OCI-LY7 (cell line): ENCODE measurements around the gene MGAT1. TPM values are rescaled to one million over a fixed set of nuclear protein-coding genes. Genes with fewer than 3 reads are reported as not detected.

Experiments
- BruUV-seq: library from RNA; stranded (reverse); fragments of 400-500 nt; replicated peaks from 2 replicates; lab custom pipeline; 2021; lab: Mats Ljungman, UMichigan
- CTCF ChIA-PET: fragments of 300-600 bp; sonication (Branson Sonifier 250); formaldehyde crosslinking; loops from one replicate; lab custom pipeline; 2022; ENCODE audit warnings: antibody characterized with exemption; ENCODE audit not compliant: unreplicated experiment; lab: Charles Lee
- POLR2A ChIA-PET: fragments of 300-600 bp; sonication (Branson Sonifier 250); formaldehyde crosslinking; loops from one replicate; lab custom pipeline; 2022; ENCODE audit warnings: antibody characterized with exemption; lab: Charles Lee
- DNase-seq: peaks from one replicate; pipeline ENCODE4 v3.0.0-alpha.2; 2015; ENCODE audit warnings: low spot score
- H2AFZ ChIP-seq: fragments of 200-600 bp; sonication (generic), shearing (Covaris generic); 2 replicates; pipeline ENCODE4 v1.6.1; 2014; ENCODE audit warnings: mild to moderate bottlenecking, antibody characterized with exemption, low read length, moderate library complexity
- H3K27ac ChIP-seq: fragments of 200-600 bp; sonication (generic); 2 replicates; pipeline ENCODE4 v1.5.1; 2014; ENCODE audit warnings: mixed run types, low read depth, mild to moderate bottlenecking, moderate library complexity, low read length, inconsistent platforms; ENCODE audit not compliant: poor library complexity, severe bottlenecking
- H3K36me3 ChIP-seq: fragments of 200-600 bp; sonication (generic); 2 replicates; pipeline ENCODE4 v1.6.1; 2014; ENCODE audit warnings: mild to moderate bottlenecking, antibody characterized with exemption, low read length, moderate library complexity, mixed read lengths; ENCODE audit not compliant: insufficient read depth
- H3K4me1 ChIP-seq: fragments of 200-600 bp; sonication (generic); 2 replicates; pipeline ENCODE4 v1.5.1; 2014; ENCODE audit warnings: mild to moderate bottlenecking, low read length; ENCODE audit not compliant: insufficient read depth, poor library complexity, severe bottlenecking
- H3K4me2 ChIP-seq: fragments of 200-600 bp; sonication (generic); 2 replicates; pipeline ENCODE4 v1.6.1; 2014; ENCODE audit warnings: mild to moderate bottlenecking, low read length
- H3K4me3 ChIP-seq: fragments of 200-600 bp; sonication (generic); 2 replicates; pipeline ENCODE4 v1.5.1; 2014; ENCODE audit warnings: mild to moderate bottlenecking, low read depth, low read length; ENCODE audit not compliant: poor library complexity, severe bottlenecking
- H3K79me2 ChIP-seq: fragments of 200-600 bp; sonication (generic); 2 replicates; pipeline ENCODE4 v1.6.1; 2016; ENCODE audit warnings: low read depth, mild to moderate bottlenecking, low read length, moderate library complexity, mixed read lengths; ENCODE audit not compliant: insufficient read depth
- H3K9me2 ChIP-seq: fragments of 200-600 bp; sonication (generic); 2 replicates; pipeline ENCODE4 v1.6.1; 2016; ENCODE audit warnings: mild to moderate bottlenecking, low read length, mixed read lengths; ENCODE audit not compliant: insufficient read depth
- H3K9me3 ChIP-seq: fragments of 200-600 bp; sonication (generic); 2 replicates; pipeline ENCODE4 v1.6.1; 2014; ENCODE audit warnings: mild to moderate bottlenecking, mixed run types, low read length, mixed read lengths
- H4K20me1 ChIP-seq: fragments of 200-600 bp; sonication (generic); 2 replicates; pipeline ENCODE4 v1.6.1; 2014; ENCODE audit warnings: mild to moderate bottlenecking, antibody characterized with exemption, low read length, moderate library complexity, mixed read lengths; ENCODE audit not compliant: insufficient read depth
- EZH2phosphoT487 ChIP-seq: fragments of 200-600 bp; sonication (generic); IDR thresholded peaks from 2 replicates; pipeline ENCODE4 v1.6.1; 2018; ENCODE audit warnings: low read depth, borderline replicate concordance, mild to moderate bottlenecking, mixed run types, antibody characterized with exemption, low read length, moderate library complexity, mixed read lengths
- intact Hi-C: fragments of 100-400 bp; cut with micrococcal nuclease; formaldehyde crosslinking; loops from one replicate; pipeline ENCODE4 v1.10.0; 2022; ENCODE audit not compliant: unreplicated experiment
- total RNA-seq, 2 experiments: library from RNA; depleted of rRNA in 1 of 2; stranded (reverse); fragments of >200 nt in 1 of 2; shearing (Covaris generic) in 1 of 2; gene quantifications; 2 replicates each; pipeline ENCODE4 v1.2.3, GENCODE V29; 2014 to 2022
- TF ChIP-seq, protein P1 (sequence below): fragments of 200-600 bp; sonication (generic); conservative IDR thresholded peaks from 2 replicates; pipeline ENCODE4 v1.5.1; 2014; ENCODE audit warnings: mild to moderate bottlenecking, antibody characterized with exemption, low read length, moderate library complexity, mixed read lengths

MGAT1 gene
- total RNA-seq, 2 experiments from 2014 or later = 75.4 to 103 TPM

- no peak overlapping the region for H2AFZ ChIP-seq
- H3K4me3 ChIP-seq = no peak overlapping the region
- no peaks in the 10 kb centered on the region for H3K9me2 ChIP-seq
- ChIA-PET POLR2A (interaction anchor here (1.0 to 1.7 kb wide), 2 partner anchors 11 to 13 kb away, joined by 3 to 6 read pairs; no protein-coding TSS in a partner anchor), CTCF (no interaction called here)
- DNase-seq = no peak
- H3K79me2 ChIP-seq = peaks cover 9% of the 10 kb centered on the region; the same call in 1 of the 2 replicates
- H4K20me1 ChIP-seq = no peaks in the 10 kb centered on the region; the same call in 1 of the 2 replicates
- H3K36me3 ChIP-seq = peaks cover 94% of the 10 kb centered on the region
- TF ChIP-seq, protein P1, sequence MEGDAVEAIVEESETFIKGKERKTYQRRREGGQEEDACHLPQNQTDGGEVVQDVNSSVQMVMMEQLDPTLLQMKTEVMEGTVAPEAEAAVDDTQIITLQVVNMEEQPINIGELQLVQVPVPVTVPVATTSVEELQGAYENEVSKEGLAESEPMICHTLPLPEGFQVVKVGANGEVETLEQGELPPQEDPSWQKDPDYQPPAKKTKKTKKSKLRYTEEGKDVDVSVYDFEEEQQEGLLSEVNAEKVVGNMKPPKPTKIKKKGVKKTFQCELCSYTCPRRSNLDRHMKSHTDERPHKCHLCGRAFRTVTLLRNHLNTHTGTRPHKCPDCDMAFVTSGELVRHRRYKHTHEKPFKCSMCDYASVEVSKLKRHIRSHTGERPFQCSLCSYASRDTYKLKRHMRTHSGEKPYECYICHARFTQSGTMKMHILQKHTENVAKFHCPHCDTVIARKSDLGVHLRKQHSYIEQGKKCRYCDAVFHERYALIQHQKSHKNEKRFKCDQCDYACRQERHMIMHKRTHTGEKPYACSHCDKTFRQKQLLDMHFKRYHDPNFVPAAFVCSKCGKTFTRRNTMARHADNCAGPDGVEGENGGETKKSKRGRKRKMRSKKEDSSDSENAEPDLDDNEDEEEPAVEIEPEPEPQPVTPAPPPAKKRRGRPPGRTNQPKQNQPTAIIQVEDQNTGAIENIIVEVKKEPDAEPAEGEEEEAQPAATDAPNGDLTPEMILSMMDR = no peak
- TF ChIP-seq EZH2phosphoT487 = no peak
- BruUV-seq = no TSS peak
- H3K4me1 ChIP-seq = peaks cover 3% of the 10 kb centered on the region
- intact Hi-C loops = no loop called here
- H3K4me2 ChIP-seq = no peak overlapping the region
- no peak overlapping the region for H3K27ac ChIP-seq
- H3K9me3 ChIP-seq = no peaks in the 10 kb centered on the region
These were observed 47.2 kb upstream of the MGAT1 start for GRCh38 chr5:180849827-180850226.

DNA sequence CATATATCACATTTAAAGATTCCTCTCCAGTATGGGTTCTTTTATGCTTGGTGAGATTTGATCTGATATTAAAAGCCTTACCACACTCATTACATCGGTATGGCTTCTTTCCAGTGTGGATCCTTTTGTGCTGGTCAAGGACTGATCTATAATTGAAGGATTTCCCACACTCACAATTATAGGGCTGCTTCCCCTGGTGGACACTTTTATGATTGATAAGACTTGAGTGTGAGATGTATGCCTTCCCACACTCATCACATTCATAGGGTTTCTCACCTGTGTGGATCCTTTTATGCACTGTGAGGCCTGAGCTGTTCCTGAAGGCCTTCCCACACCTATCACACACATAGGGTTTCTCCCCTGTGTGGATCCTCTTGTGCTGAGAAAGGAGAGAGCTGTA lies 46.3 kb upstream of the MGAT1 start:
- H3K9me2 ChIP-seq = no peaks in the 10 kb centered on the region
- H3K27ac ChIP-seq = no peak overlapping the region
- BruUV-seq = no TSS peak
- ChIA-PET CTCF (no interaction called here), POLR2A (interaction anchor here (1.7 kb wide), 1 partner anchor 12 kb away, joined by 6 read pairs; no protein-coding TSS in a partner anchor)
- peaks cover 84% of the 10 kb centered on the region for H3K36me3 ChIP-seq
- H2AFZ ChIP-seq = no peak overlapping the region
- peaks cover 3% of the 10 kb centered on the region for H3K4me1 ChIP-seq
- TF ChIP-seq EZH2phosphoT487 = no peak
- TF ChIP-seq, protein P1 = peak; percentile 56
- no peak for DNase-seq
- no peak overlapping the region for H3K4me3 ChIP-seq
- H3K9me3 ChIP-seq = no peaks in the 10 kb centered on the region
- no peak overlapping the region for H3K4me2 ChIP-seq
- intact Hi-C loops = no loop called here
- no peaks in the 10 kb centered on the region; the same call in 1 of the 2 replicates for H4K20me1 ChIP-seq
- H3K79me2 ChIP-seq = peaks cover 4% of the 10 kb centered on the region; the same call in 1 of the 2 replicates

DNA sequence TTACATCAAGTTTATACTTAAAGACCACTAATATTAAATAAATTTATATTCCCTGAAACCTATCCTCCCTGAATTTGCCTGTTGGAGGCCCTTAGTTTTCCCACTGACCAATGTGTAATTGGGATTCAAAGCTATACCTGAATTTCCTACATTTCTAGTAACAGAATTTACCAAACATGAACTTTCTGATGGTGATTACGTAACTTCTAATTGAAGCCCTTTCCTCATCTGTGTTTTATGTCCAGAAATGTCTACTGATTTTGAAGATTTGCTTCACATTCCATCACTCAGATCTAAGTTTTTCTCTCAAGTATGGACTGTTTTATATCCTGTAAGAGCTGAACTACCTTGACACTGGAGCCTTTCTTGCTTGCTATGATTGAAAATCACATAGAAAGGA lies 45.7 kb upstream of the MGAT1 start:
- no peak overlapping the region for H3K27ac ChIP-seq
- 0 out of 2 replicates have a peak, but pooled peaks cover 4% of the 10 kb centered on the region for H3K79me2 ChIP-seq
- no peaks in the 10 kb centered on the region for H3K9me2 ChIP-seq
- DNase-seq = no peak
- H3K4me2 ChIP-seq = no peak overlapping the region
- no peaks in the 10 kb centered on the region for H3K9me3 ChIP-seq
- H3K36me3 ChIP-seq = peaks cover 79% of the 10 kb centered on the region
- no peak overlapping the region for H3K4me3 ChIP-seq
- BruUV-seq = no TSS peak
- peaks cover 3% of the 10 kb centered on the region for H3K4me1 ChIP-seq
- H2AFZ ChIP-seq = no peak overlapping the region
- ChIA-PET POLR2A (no interaction called here), CTCF (no interaction called here)
- intact Hi-C loops = no loop called here
- TF ChIP-seq, protein P1 = no peak
- TF ChIP-seq EZH2phosphoT487 = no peak
- no peaks in the 10 kb centered on the region; the same call in 1 of the 2 replicates for H4K20me1 ChIP-seq
